HUDEP-2 (cell line): Measurements from ENCODE around the gene PLA2G4A.
A peak's percentile ranks its signal among the peaks of the same experiment; 100 is the strongest.

Experiments used
- DNase-seq, 76 experiments: peaks; one replicate each; lab custom pipeline; 2025; ENCODE audit not compliant: unreplicated experiment in 76 of 76; lab: John Stamatoyannopoulos, UW

PLA2G4A gene

GRCh38 chr1:186966456-186966855 lies 137.7 kb downstream of the PLA2G4A start:
- no peak for DNase-seq

- DNase-seq, result no peak
Observed at GRCh38 chr1:186967656-186968394, 139.1 kb downstream of the PLA2G4A start.

- DNase-seq, result no peak
Observed at GRCh38 chr1:186974774-186975181, 146.0 kb downstream of the PLA2G4A start.

- DNase-seq, result no peak
Observed at GRCh38 chr1:186975220-186975619, 146.5 kb downstream of the PLA2G4A start.

GRCh38 chr1:186976700-186977099 lies 148.0 kb downstream of the PLA2G4A start:
- no peak for DNase-seq

- DNase-seq, result no peak
Observed at GRCh38 chr1:186977266-186977957, 148.7 kb downstream of the PLA2G4A start.

- DNase-seq, result no peak
Observed at GRCh38 chr1:186978596-186979556, 150.1 kb downstream of the PLA2G4A start.

GRCh38 chr1:186980400-186980799 lies 151.7 kb downstream of the PLA2G4A start:
- DNase-seq, result no peak

- no peak for DNase-seq
Observed at GRCh38 chr1:186982116-186982515, 153.4 kb downstream of the PLA2G4A start.

- no peak for DNase-seq
Observed at GRCh38 chr1:186983327-186983726, 154.6 kb downstream of the PLA2G4A start.

- DNase-seq, result no peak
Observed at GRCh38 chr1:186984959-186985358, 156.2 kb downstream of the PLA2G4A start.

GRCh38 chr1:186985889-186986491 lies 157.2 kb downstream of the PLA2G4A start:
- peak in 24 of 76 experiments; percentile 5 to 57 (median 22) for DNase-seq

GRCh38 chr1:186987065-186987464 lies 158.3 kb downstream of the PLA2G4A start:
- DNase-seq, result no peak

- DNase-seq, result no peak
Observed at GRCh38 chr1:186987769-186988168, 159.0 kb downstream of the PLA2G4A start.

GRCh38 chr1:186993996-186994395 lies 165.2 kb downstream of the PLA2G4A start:
- no peak for DNase-seq

GRCh38 chr1:186994897-186995296 lies 166.1 kb downstream of the PLA2G4A start:
- no peak for DNase-seq

GRCh38 chr1:186996816-186997215 lies 168.1 kb downstream of the PLA2G4A start:
- DNase-seq, result no peak

GRCh38 chr1:186997877-186998276 lies 169.1 kb downstream of the PLA2G4A start:
- DNase-seq, result no peak

GRCh38 chr1:186999506-186999905 lies 170.8 kb downstream of the PLA2G4A start:
- no peak for DNase-seq

- no peak for DNase-seq
Observed at GRCh38 chr1:187001198-187001889, 172.6 kb downstream of the PLA2G4A start.
